ENCODE results near the gene HDDC3. TPM values are rescaled to one million over a fixed set of nuclear protein-coding genes. Genes with fewer than 3 reads are reported as not detected.

Gene HDDC3
- total RNA-seq, 2 donors from 2014 or later, result 13.5 to 29.6 TPM

DNA sequence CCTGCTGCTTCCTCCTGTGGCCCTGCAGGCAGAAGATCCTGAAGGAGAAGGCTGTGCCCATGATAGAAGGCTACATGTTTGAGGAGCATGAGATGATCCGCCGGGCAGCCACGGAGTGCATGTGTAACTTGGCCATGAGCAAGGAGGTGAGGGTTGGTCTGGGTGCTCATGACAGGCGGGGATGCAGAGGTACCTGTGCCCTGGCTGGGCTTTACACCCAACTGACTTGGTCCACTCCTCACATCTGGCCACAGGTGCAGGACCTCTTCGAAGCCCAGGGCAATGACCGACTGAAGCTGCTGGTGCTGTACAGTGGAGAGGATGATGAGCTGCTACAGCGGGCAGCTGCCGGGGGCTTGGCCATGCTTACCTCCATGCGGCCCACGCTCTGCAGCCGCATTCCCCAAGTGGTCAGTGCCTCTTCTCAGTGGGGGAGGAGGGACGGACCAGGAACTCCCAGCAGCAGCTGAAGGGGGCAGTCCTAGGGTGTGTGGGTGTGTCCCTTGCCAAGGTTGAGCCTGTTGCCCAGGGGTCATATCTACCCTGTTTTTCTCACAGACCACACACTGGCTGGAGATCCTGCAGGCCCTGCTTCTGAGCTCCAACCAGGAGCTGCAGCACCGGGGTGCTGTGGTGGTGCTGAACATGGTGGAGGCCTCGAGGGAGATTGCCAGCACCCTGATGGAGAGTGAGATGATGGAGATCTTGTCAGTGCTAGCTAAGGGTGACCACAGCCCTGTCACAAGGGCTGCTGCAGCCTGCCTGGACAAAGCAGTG, 20.7 kb upstream of the HDDC3 start:
- peaks cover 5% of the 10 kb centered on the region for H3K36me3 ChIP-seq
- no peaks in the 10 kb centered on the region for H3K9me3 ChIP-seq
- H3K27ac ChIP-seq, result no peak overlapping the region
- no peak overlapping the region for H3K9ac ChIP-seq (ENCODE audit: low read depth in 2 of 2, low read length in 2 of 2)
- DNase-seq, result no peak
- peaks cover 26% of the 10 kb centered on the region for H3K4me1 ChIP-seq
- no peak overlapping the region for H3K4me3 ChIP-seq
- no peaks in the 10 kb centered on the region for H3K27me3 ChIP-seq
- TF ChIP-seq, protein P1, sequence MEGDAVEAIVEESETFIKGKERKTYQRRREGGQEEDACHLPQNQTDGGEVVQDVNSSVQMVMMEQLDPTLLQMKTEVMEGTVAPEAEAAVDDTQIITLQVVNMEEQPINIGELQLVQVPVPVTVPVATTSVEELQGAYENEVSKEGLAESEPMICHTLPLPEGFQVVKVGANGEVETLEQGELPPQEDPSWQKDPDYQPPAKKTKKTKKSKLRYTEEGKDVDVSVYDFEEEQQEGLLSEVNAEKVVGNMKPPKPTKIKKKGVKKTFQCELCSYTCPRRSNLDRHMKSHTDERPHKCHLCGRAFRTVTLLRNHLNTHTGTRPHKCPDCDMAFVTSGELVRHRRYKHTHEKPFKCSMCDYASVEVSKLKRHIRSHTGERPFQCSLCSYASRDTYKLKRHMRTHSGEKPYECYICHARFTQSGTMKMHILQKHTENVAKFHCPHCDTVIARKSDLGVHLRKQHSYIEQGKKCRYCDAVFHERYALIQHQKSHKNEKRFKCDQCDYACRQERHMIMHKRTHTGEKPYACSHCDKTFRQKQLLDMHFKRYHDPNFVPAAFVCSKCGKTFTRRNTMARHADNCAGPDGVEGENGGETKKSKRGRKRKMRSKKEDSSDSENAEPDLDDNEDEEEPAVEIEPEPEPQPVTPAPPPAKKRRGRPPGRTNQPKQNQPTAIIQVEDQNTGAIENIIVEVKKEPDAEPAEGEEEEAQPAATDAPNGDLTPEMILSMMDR (IDR thresholded peaks at IDR 0.05), result no peak
- intact Hi-C loops (cut with DNase I), result loop anchor here (10.0 kb wide), 1 partner anchor 322 kb away; no protein-coding TSS in a partner anchor

DNA sequence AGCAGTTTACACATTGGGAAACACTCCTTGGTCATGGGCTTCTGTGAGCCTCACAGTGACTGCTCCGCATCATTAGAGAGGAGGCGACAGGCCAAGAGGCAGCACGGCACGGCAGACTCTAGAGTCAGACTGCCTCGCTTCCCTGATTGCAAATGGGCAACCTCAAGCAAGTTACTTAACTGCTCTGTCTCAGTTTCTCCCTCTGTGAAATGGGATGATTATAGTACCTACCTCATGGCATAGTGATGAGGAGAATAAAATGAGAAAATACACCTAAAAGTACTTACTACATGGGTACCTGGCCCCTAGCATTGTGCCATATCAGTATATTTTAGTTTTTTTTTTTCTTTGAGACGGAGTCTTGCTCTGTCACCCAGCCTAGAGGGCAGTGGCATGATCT, 18.3 kb upstream of the HDDC3 start:
- TF ChIP-seq, protein P1 (IDR thresholded peaks at IDR 0.05), result no peak
- no peak for DNase-seq
- Histone ChIP-seq H3K4me3 (no peak overlapping the region), H3K9ac (ENCODE audit: low read depth in 2 of 2, low read length in 2 of 2) (no peak overlapping the region), H3K9me3 (no peaks in the 10 kb centered on the region), H3K4me1 (peaks cover 12% of the 10 kb centered on the region), H3K36me3 (peaks cover 12% of the 10 kb centered on the region), H3K27me3 (no peaks in the 10 kb centered on the region), H3K27ac (no peak overlapping the region)
- intact Hi-C loops (cut with DNase I), result loop anchor here (10.0 kb wide), 1 partner anchor 324 kb away; no protein-coding TSS in a partner anchor

DNA sequence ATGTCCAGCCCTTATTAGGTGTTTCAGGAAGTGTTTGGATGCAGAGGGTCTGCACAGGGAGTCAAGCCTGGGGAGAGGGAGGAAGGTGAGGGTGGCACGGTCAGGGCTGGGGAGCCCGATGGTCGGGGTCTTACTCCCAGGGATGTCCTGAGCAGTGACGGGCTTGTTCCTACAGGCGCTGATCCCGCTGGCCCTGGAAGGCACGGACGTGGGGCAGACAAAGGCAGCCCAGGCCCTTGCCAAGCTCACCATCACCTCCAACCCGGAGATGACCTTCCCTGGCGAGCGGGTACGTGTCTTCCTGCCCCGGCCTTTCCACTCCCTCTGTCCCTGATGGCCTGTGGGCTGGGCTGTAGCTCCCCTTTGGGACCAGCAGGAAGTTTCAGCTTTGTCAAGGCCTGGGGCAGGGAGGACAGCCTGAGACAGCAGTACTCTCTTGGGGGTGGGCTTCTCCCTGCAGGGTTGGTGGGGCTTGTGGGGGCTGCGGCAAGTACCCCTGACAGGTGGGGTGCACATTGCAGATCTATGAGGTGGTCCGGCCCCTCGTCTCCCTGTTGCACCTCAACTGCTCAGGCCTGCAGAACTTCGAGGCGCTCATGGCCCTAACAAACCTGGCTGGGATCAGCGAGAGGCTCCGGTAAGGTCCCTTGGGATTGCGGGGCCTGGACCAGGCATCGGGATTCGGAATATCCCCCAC, 17.8 kb upstream of the HDDC3 start:
- DNase-seq, result no peak
- H3K27me3 ChIP-seq, result no peaks in the 10 kb centered on the region
- H3K36me3 ChIP-seq, result peaks cover 12% of the 10 kb centered on the region
- H3K9me3 ChIP-seq, result no peaks in the 10 kb centered on the region
- peak overlapping the region in 1 of 2 donors; percentile 9 for H3K9ac ChIP-seq (ENCODE audit: low read depth in 2 of 2, low read length in 2 of 2)
- intact Hi-C loops (cut with DNase I), result loop anchor here (10.0 kb wide), 1 partner anchor 325 kb away; no protein-coding TSS in a partner anchor
- peaks cover 8% of the 10 kb centered on the region for H3K4me1 ChIP-seq
- H3K4me3 ChIP-seq, result no peak overlapping the region
- H3K27ac ChIP-seq, result peak overlapping the region; percentile 38
- TF ChIP-seq, protein P1 (IDR thresholded peaks at IDR 0.05), result no peak

DNA sequence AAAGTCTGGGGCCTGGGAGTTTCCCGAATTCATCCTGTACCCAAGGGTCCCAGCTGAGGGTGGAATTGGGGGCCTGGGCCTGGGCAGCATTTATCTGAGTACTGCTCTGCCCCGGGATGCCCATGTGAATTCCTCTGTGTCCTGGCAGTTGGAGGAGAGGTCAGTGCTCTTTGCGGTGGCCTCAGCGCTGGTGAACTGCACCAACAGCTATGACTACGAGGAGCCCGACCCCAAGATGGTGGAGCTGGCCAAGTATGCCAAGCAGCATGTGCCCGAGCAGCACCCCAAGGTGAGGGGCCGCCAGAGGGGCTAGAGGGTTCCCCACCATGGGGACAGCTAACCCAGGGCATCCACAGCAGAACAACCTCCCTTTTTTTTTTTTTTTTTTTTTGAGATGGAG, 16.2 kb upstream of the HDDC3 start:
- Histone ChIP-seq H3K27ac (no peak overlapping the region), H3K4me1 (peaks cover 5% of the 10 kb centered on the region), H3K9me3 (no peaks in the 10 kb centered on the region), H3K27me3 (no peaks in the 10 kb centered on the region), H3K9ac (ENCODE audit: low read depth in 2 of 2, low read length in 2 of 2) (no peak overlapping the region), H3K36me3 (peaks cover 17% of the 10 kb centered on the region), H3K4me3 (no peak overlapping the region)
- DNase-seq, result no peak
- intact Hi-C loops (cut with DNase I), result no loop called here
- TF ChIP-seq, protein P1 (IDR thresholded peaks at IDR 0.05), result no peak

DNA sequence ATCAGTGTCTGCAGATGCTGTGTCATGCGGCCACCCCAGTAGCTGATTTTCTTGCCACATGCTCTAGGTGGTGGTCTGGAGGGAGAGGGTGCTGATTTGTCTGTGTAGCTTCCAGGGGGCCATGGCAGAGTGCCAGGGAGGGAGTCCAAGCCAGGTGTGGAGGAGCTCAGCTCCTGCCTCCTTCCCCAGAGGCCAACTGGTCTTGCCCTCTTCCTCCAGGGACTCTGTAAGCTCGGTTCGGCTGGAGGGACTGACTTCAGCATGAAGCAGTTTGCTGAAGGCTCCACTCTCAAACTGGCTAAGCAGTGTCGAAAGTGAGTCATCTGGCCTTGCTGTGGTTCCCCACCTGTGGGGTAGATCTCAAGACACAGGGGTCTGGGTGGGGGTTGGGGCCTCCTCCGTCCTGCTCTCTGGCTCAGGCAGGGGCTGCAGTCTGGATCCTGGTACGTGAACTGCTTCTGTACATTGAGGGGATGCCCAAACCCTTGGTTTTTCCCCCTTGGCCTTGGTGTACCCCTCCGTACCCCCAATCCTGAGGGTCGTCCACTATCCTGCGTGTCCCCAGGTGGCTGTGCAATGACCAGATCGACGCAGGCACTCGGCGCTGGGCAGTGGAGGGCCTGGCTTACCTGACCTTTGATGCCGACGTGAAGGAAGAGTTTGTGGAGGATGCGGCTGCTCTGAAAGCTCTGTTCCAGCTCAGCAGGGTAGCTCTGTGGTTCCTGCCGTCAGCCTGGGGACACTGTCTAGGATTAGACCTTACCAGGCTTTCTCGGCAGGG, 15.4 kb upstream of the HDDC3 start:
- intact Hi-C loops (cut with DNase I), result no loop called here
- no peaks in the 10 kb centered on the region for H3K27me3 ChIP-seq
- TF ChIP-seq, protein P1 (IDR thresholded peaks at IDR 0.05), result no peak
- H3K27ac ChIP-seq, result no peak overlapping the region
- DNase-seq, result no peak
- no peaks in the 10 kb centered on the region for H3K9me3 ChIP-seq
- no peak overlapping the region for H3K4me3 ChIP-seq
- H3K9ac ChIP-seq (ENCODE audit: low read depth in 2 of 2, low read length in 2 of 2), result no peak overlapping the region
- H3K36me3 ChIP-seq, result peaks cover 19% of the 10 kb centered on the region
- H3K4me1 ChIP-seq, result peaks cover 5% of the 10 kb centered on the region
